B cell (primary cell): ENCODE measurements around the gene STMN1. TPM values are rescaled to one million over a fixed set of nuclear protein-coding genes. Genes with fewer than 3 reads are reported as not detected.
A peak's percentile ranks its signal among the peaks of the same experiment; 100 is the strongest.

Experiments
- ATAC-seq: fragments of 200-7000 bp; cut with Tn5 transposase; one replicate; pipeline ENCODE4 v1.10.0; 2021; ENCODE audit warnings: low read depth, mild to moderate bottlenecking, moderate number of reproducible peaks, moderate library complexity
- CTCF ChIA-PET: fragments of 350-600 bp; sonication (Branson Sonifier 250); formaldehyde crosslinking; loops from one replicate; lab custom pipeline; 2021; ENCODE audit warnings: antibody characterized with exemption, inconsistent platforms; lab: Charles Lee
- POLR2A ChIA-PET: fragments of 350-600 bp; sonication (Branson Sonifier 250); formaldehyde crosslinking; loops from one replicate; lab custom pipeline; 2021; ENCODE audit warnings: antibody characterized with exemption; lab: Charles Lee
- DNase-seq: peaks from one replicate; pipeline ENCODE4 v3.0.0; 2013
- H2AFZ ChIP-seq: 2 replicates; pipeline ENCODE4 v1.6.1; 2012; ENCODE audit warnings: mild to moderate bottlenecking, low read depth, low read length; ENCODE audit not compliant: insufficient read depth, poor library complexity, severe bottlenecking
- H3K27ac ChIP-seq, 2 donors: 1 replicate in 1 of 2; 2 replicates in 1 of 2; pipeline ENCODE4 v1.5.1; 2012 to 2013; ENCODE audit warnings: low read length in 2 of 2, mild to moderate bottlenecking in 2 of 2, moderate library complexity in 1 of 2
- H3K27me3 ChIP-seq, 4 experiments: fragments of 200-600 bp in 1 of 4; sonication (generic) in 1 of 4; replicated peaks in 1 of 4; 1 replicate in 2 of 4; 2 replicates in 2 of 4; pipeline versions ENCODE4 v1.6.1 to v1.7.0; 2013 to 2016; ENCODE audit warnings: low read length in 3 of 4, mild to moderate bottlenecking in 2 of 4, mixed read lengths in 1 of 4, moderate library complexity in 1 of 4; ENCODE audit not compliant: insufficient read depth in 4 of 4, control insufficient read depth in 3 of 4; ENCODE audit errors: control extremely low read depth in 1 of 4
- H3K36me3 ChIP-seq, 2 experiments: replicated peaks in 1 of 2; 1 replicate in 1 of 2; 2 replicates in 1 of 2; pipeline versions ENCODE4 v1.6.1 to v1.7.1; 2013; ENCODE audit warnings: low read length in 1 of 2; ENCODE audit not compliant: insufficient read depth in 2 of 2, control insufficient read depth in 1 of 2; ENCODE audit errors: control extremely low read depth in 1 of 2, extremely low read depth in 1 of 2
- H3K4me1 ChIP-seq, 2 donors: fragments of 200-600 bp in 1 of 2; sonication (generic) in 1 of 2; 1 replicate in 1 of 2; 2 replicates in 1 of 2; pipeline versions ENCODE4 v1.5.1 to v1.6.1; 2013 to 2017; ENCODE audit warnings: low read length in 2 of 2; ENCODE audit not compliant: control insufficient read depth in 2 of 2, insufficient read depth in 2 of 2
- H3K4me2 ChIP-seq: replicated peaks from 2 replicates; pipeline ENCODE3; 2012; ENCODE audit warnings: mild to moderate bottlenecking, low read depth, low read length; ENCODE audit not compliant: poor library complexity, severe bottlenecking
- H3K4me3 ChIP-seq, 5 experiments: fragments of 200-600 bp in 1 of 5; sonication (generic) in 1 of 5; 1 replicate in 3 of 5; 2 replicates in 2 of 5; pipeline versions ENCODE4 v1.5.1 to v1.7.0; 2011 to 2016; ENCODE audit warnings: low read length in 4 of 5, mild to moderate bottlenecking in 4 of 5, low read depth in 2 of 5, control low read depth in 1 of 5, moderate library complexity in 1 of 5; ENCODE audit not compliant: insufficient read depth in 1 of 5; ENCODE audit errors: control extremely low read depth in 1 of 5, extremely low read depth in 1 of 5
- H3K79me2 ChIP-seq: fragments of 200-600 bp; sonication (generic); one replicate; pipeline ENCODE4 v1.6.0; 2016; ENCODE audit warnings: low read length; ENCODE audit not compliant: control insufficient read depth, insufficient read depth
- H3K9ac ChIP-seq: fragments of 200-600 bp; sonication (generic); 2 replicates; pipeline ENCODE4 v1.6.1; 2017; ENCODE audit warnings: mild to moderate bottlenecking, low read length, moderate library complexity
- H3K9me3 ChIP-seq, 3 donors: one replicate each; pipeline versions ENCODE4 v1.6.1 to v1.7.1; 2013; ENCODE audit warnings: low read length in 2 of 3; ENCODE audit not compliant: control insufficient read depth in 2 of 3, insufficient read depth in 1 of 3; ENCODE audit errors: control extremely low read depth in 1 of 3
- H4K20me1 ChIP-seq: 2 replicates; pipeline ENCODE4 v1.6.0; 2012; ENCODE audit warnings: mild to moderate bottlenecking, low read length; ENCODE audit not compliant: insufficient read depth, control insufficient read depth, poor library complexity, severe bottlenecking
- H3K27ac Mint-ChIP-seq: one replicate; pipeline ENCODE4 v1.8.0; 2021; ENCODE audit warnings: mixed read lengths
- H3K27me3 Mint-ChIP-seq: one replicate; pipeline ENCODE4 v1.8.0; 2021; ENCODE audit warnings: mixed read lengths
- H3K4me1 Mint-ChIP-seq: one replicate; pipeline ENCODE4 v1.8.0; 2021; ENCODE audit warnings: mixed read lengths
- H3K4me3 Mint-ChIP-seq: one replicate; pipeline ENCODE4 v1.8.0; 2021; ENCODE audit warnings: mixed read lengths
- H3K9me3 Mint-ChIP-seq: one replicate; pipeline ENCODE4 v1.8.0; 2022; ENCODE audit warnings: mixed read lengths; ENCODE audit not compliant: insufficient read depth
- CTCF ChIP-seq: fragments of 200-600 bp; IDR thresholded peaks from one replicate; pipeline ENCODE4 v1.8.0; 2022; ENCODE audit warnings: antibody characterized with exemption, mild to moderate bottlenecking
- EZH2 ChIP-seq: IDR thresholded peaks from 2 replicates; pipeline ENCODE4 v1.6.1; 2012; ENCODE audit warnings: borderline replicate concordance, low read depth, mild to moderate bottlenecking, moderate library complexity, low read length; ENCODE audit not compliant: insufficient read depth, poor library complexity, severe bottlenecking
- WGBS: methylation state at CpG from one replicate; pipeline ENCODE4 v1.1.5; 2013; ENCODE audit warnings: missing lambda C conversion rate; ENCODE audit not compliant: insufficient coverage; 5-methylcytosine and 5-hydroxymethylcytosine counted together
- intact Hi-C: fragments of 100-400 bp; cut with micrococcal nuclease; formaldehyde crosslinking; loops from one replicate; pipeline ENCODE4 v1.10.0; 2022
- polyA plus RNA-seq: library from polyadenylated mRNA; depleted of rRNA; stranded (reverse); fragments of >200 nt; gene quantifications from 2 replicates; pipeline ENCODE4 v1.2.3, GENCODE V29; 2012
- total RNA-seq, 2 donors: library from RNA; stranded (reverse); fragments of 120-200 nt in 1 of 2; gene quantifications; 1 replicate in 1 of 2; 2 replicates in 1 of 2; pipeline versions ENCODE4 v1.2.3 to v1.2.4, GENCODE V29; 2013 to 2022

The STMN1 gene
- total and polyA plus RNA-seq, 2 donors (not counting 1 experiment from before 2014, with no cell fraction given): 9.9 to 48.0 TPM

DNA sequence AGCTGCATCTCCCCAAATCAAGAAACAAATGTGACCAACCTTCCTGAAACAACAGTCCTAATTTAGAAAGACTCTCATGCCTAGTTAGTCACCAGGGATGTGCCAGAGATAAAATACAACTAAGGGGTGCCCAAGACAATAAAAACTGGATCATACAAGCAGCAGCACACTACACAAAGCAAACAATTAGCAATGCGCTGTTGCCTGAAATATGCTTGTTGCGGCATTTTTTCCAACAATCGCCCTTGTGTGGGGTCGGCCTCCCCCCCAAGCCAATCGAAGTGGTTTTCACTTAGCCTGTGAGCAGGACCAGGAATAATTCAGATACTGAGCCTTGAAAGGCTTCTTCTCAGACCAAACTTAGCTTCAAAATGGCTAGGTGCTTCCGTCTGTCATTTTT is 1.4 kb upstream of the STMN1 start:
- TF ChIP-seq EZH2: no peak
- TF ChIP-seq CTCF: no peak
- H3K27ac ChIP-seq: no peak overlapping the region
- H3K9me3 ChIP-seq: no peaks in the 10 kb centered on the region
- 90% methylated on average over 2 of the region's 6 CpGs for WGBS
- DNase-seq (no peak), ATAC-seq (no peak)
- H3K4me1 Mint-ChIP-seq: peaks cover 14% of the 10 kb centered on the region
- intact Hi-C loops: no loop called here
- peaks cover 6 to 22% of the 10 kb centered on the region in 2 donors for H3K4me1 ChIP-seq
- peak overlapping the region; percentile 10 for H3K27ac Mint-ChIP-seq
- H4K20me1 ChIP-seq: no peaks in the 10 kb centered on the region
- peak overlapping the region; percentile 88 for H3K4me3 Mint-ChIP-seq
- no peaks in the 10 kb centered on the region for H3K27me3 ChIP-seq
- no peak overlapping the region for H3K4me2 ChIP-seq
- CTCF ChIA-PET: interaction anchor here (0.8 to 1.4 kb wide), 4 partner anchors 10 to 90 kb away, joined by 3 to 6 read pairs (median 3); partner anchors contain the start of gene PAFAH2
- H3K9me3 Mint-ChIP-seq: no peaks in the 10 kb centered on the region
- H3K9ac ChIP-seq: no peak overlapping the region
- H3K79me2 ChIP-seq: peaks cover 1% of the 10 kb centered on the region
- POLR2A ChIA-PET: no interaction called here
- no peaks in the 10 kb centered on the region for H3K27me3 Mint-ChIP-seq
- no peak overlapping the region for H3K4me3 ChIP-seq
- H2AFZ ChIP-seq: peak overlapping the region; percentile 86
- H3K36me3 ChIP-seq: peaks cover 0 to 3% of the 10 kb centered on the region in 2 experiments

DNA sequence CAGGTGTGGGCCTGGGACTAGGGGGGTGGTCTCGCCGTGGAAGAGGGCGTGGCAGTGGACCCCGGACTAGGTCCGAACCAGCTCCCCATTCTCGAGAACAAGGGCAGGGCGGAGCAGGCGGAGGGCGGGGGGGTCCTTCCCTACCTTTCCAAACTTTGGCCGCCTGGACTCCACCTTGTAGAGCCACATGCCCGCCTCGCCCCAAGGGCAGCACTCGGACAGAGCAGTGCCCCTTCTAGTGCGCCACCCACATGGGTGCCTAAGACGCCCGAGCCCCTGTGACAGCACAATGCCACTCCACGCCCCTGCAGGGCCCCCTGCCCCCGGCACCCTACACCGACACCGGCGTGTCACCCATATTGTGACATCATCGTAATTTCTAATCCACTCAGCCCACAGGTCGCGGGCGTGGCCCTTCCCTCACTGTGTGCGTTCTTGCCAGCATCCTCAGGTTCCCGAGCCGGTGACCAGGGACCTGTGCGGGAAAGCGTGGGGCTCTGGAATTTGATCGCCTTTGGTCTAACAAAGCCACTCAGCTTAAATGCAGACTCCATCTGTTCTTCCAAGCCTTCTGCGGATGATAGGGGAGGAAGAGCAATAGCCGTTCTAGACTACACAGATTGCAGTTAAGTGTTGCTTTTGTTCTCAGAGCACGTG is 553 bp upstream of the STMN1 start:
- Histone ChIP-seq H3K9ac (peak overlapping the region; percentile 69), H3K4me3 (peak overlapping the region in 4 of 5 experiments; percentile 62 to 72 (median 63)), H3K27ac (no peak overlapping the region), H3K36me3 (peaks cover 0 to 3% of the 10 kb centered on the region in 2 experiments), H3K79me2 (peaks cover 5% of the 10 kb centered on the region), H3K4me2 (peak overlapping the region; percentile 95), H4K20me1 (no peaks in the 10 kb centered on the region), H3K9me3 (no peaks in the 10 kb centered on the region), H3K4me1 (peaks cover 6 to 22% of the 10 kb centered on the region in 2 donors), H3K27me3 (no peaks in the 10 kb centered on the region), H2AFZ (peak overlapping the region; percentile 86)
- intact Hi-C loops: loop anchor here (1.0 kb wide), 2 partner anchors 47 to 129 kb away; partner anchors contain the start of gene AUNIP
- ATAC-seq: no peak
- DNase-seq: no peak
- H3K27me3 Mint-ChIP-seq: no peaks in the 10 kb centered on the region
- peak overlapping the region; percentile 94 for H3K27ac Mint-ChIP-seq
- peaks cover 14% of the 10 kb centered on the region for H3K4me1 Mint-ChIP-seq
- H3K9me3 Mint-ChIP-seq: no peaks in the 10 kb centered on the region
- TF ChIP-seq CTCF: no peak
- no peak for TF ChIP-seq EZH2
- CTCF ChIA-PET: interaction anchor here (1.0 to 3.4 kb wide), 4 partner anchors 10 to 93 kb away, joined by 3 to 13 read pairs (median 4); partner anchors contain the start of gene PAFAH2
- POLR2A ChIA-PET: no interaction called here
- 18% methylated on average over 30 of the region's 34 CpGs for WGBS
- peak overlapping the region; percentile 88 for H3K4me3 Mint-ChIP-seq
